Gastroesophageal sphincter (tissue), 3 donors: Measurements from ENCODE around the gene AGPAT4.

ENCODE experiments used
- CTCF ChIP-seq, 4 experiments: fragments of 200-600 bp in 2 of 4; fragments of 450-650 bp in 2 of 4; sonication (generic) in 1 of 4; IDR thresholded peaks; one replicate each; pipeline ENCODE4 v1.5.1; 2017 to 2019; ENCODE audit warnings: antibody characterized with exemption in 4 of 4, mild to moderate bottlenecking in 2 of 4, moderate library complexity in 2 of 4
- POLR2A ChIP-seq, 2 donors: fragments of 450-650 bp; IDR thresholded peaks; one replicate each; pipeline ENCODE4 v1.6.1; 2017; ENCODE audit warnings: antibody characterized with exemption in 2 of 2, mild to moderate bottlenecking in 2 of 2, moderate library complexity in 1 of 2
- POLR2AphosphoS5 ChIP-seq: sonication (generic); formaldehyde crosslinking; IDR thresholded peaks from one replicate; pipeline ENCODE4 v1.6.1; 2017; ENCODE audit warnings: antibody characterized with exemption

- TF ChIP-seq CTCF (IDR thresholded peaks at IDR 0.05) (no peak), POLR2A (IDR thresholded peaks at IDR 0.05) (no peak), POLR2AphosphoS5 (no peak)
Measured at GRCh38 chr6:161134550-161135298, 139.1 kb downstream of the AGPAT4 start.
